Liver (tissue), 3 donors: Measurements from ENCODE around the gene ANP32A.
A peak's percentile ranks its signal among the peaks of the same experiment; 100 is the strongest.

Experiments used
- EGR1 ChIP-seq, 2 donors: IDR thresholded peaks; 2 replicates each; pipeline ENCODE4 v1.6.1; 2016 to 2018; ENCODE audit warnings: antibody characterized with exemption in 2 of 2, low read depth in 2 of 2
- YY1 ChIP-seq: IDR thresholded peaks from 2 replicates; pipeline ENCODE4 v1.6.1; 2016; ENCODE audit warnings: antibody characterized with exemption, mild to moderate bottlenecking
- TF ChIP-seq, protein P1 (sequence below): fragments of 150-350 bp; IDR thresholded peaks from 2 replicates; pipeline ENCODE4 v1.5.1; 2017; ENCODE audit warnings: improper control_type of control experiment, low read depth, low read length; ENCODE audit not compliant: missing input control
- TF ChIP-seq, protein P2 (sequence below): IDR thresholded peaks from 2 replicates; pipeline ENCODE4 v1.6.1; 2016; ENCODE audit warnings: antibody characterized with exemption
- donor health status: healthy.
- donor health status: healthy.

DNA sequence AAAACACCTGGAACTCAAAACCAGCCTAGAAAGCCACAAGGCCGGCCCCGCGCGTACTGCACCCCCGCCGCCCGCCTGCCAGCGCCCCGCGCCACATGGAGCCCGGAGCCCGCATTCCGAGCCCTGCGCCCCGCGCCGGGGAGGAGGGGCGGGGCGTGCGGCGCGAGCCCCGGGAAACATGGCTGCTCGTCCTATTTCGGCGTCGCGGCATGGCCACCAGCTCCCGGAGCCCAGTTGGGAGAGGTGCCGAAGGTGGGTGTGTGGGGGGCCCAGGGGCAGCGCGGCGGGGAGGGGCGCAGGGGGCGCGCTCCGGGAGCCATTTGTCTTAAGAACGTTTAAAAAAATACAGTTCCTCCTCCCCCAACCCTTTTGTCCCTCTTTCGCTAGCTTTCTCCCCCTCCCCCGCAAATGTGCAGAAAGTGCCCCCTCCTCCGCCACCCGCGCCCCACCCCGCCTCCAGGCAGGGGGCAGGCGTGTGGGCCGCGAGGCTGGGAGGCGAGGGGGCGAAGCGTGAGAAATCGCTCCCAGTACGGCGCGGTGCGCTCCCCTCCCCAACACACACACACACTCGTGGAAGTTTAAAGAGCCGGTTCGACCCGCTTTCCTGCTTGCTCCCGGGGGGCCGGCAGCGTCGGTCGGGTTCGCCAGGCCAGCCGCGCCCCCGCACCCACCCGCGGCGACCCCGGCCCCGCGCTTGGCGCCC, 2.5 kb downstream of the ANP32A start:
- TF ChIP-seq EGR1 (IDR thresholded peaks at IDR 0.05; ENCODE audit: low read depth in 2 of 2) (peak in 1 of 2 donors; percentile 37), YY1 (peak; percentile 84)
- TF ChIP-seq, protein P1, sequence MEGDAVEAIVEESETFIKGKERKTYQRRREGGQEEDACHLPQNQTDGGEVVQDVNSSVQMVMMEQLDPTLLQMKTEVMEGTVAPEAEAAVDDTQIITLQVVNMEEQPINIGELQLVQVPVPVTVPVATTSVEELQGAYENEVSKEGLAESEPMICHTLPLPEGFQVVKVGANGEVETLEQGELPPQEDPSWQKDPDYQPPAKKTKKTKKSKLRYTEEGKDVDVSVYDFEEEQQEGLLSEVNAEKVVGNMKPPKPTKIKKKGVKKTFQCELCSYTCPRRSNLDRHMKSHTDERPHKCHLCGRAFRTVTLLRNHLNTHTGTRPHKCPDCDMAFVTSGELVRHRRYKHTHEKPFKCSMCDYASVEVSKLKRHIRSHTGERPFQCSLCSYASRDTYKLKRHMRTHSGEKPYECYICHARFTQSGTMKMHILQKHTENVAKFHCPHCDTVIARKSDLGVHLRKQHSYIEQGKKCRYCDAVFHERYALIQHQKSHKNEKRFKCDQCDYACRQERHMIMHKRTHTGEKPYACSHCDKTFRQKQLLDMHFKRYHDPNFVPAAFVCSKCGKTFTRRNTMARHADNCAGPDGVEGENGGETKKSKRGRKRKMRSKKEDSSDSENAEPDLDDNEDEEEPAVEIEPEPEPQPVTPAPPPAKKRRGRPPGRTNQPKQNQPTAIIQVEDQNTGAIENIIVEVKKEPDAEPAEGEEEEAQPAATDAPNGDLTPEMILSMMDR, result no peak
- TF ChIP-seq, protein P2, sequence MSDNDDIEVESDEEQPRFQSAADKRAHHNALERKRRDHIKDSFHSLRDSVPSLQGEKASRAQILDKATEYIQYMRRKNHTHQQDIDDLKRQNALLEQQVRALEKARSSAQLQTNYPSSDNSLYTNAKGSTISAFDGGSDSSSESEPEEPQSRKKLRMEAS, result no peak
